H9 (cell line): Measurements from ENCODE around the gene C16orf92. TPM values are rescaled to one million over a fixed set of nuclear protein-coding genes. Genes with fewer than 3 reads are reported as not detected.

Experiments used
- DNase-seq: peaks from one replicate; pipeline ENCODE4 v3.0.0-alpha.2; 2017
- H2AFZ ChIP-seq: one replicate; pipeline ENCODE4 v1.6.1; 2013; ENCODE audit warnings: mild to moderate bottlenecking, low read length, control low read depth, moderate library complexity
- H2AK5ac ChIP-seq: 2 replicates; pipeline ENCODE4 v1.6.1; 2013; ENCODE audit warnings: low read length, control low read depth, mixed read lengths; ENCODE audit not compliant: insufficient read length
- H2BK120ac ChIP-seq: one replicate; pipeline ENCODE4 v1.6.1; 2013; ENCODE audit warnings: low read depth, mild to moderate bottlenecking, low read length, control low read depth, inconsistent platforms; ENCODE audit not compliant: poor library complexity, severe bottlenecking
- H2BK12ac ChIP-seq: 2 replicates; pipeline ENCODE4 v1.6.1; 2013; ENCODE audit warnings: low read length, control low read depth, mixed read lengths, low read depth; ENCODE audit not compliant: insufficient read length
- H2BK15ac ChIP-seq: 2 replicates; pipeline ENCODE4 v1.6.1; 2013; ENCODE audit warnings: low read depth, low read length, control low read depth
- H2BK20ac ChIP-seq: one replicate; pipeline ENCODE4 v1.6.1; 2013; ENCODE audit warnings: low read depth, mild to moderate bottlenecking, low read length, control low read depth, inconsistent platforms; ENCODE audit not compliant: poor library complexity, severe bottlenecking
- H2BK5ac ChIP-seq: 2 replicates; pipeline ENCODE4 v1.6.1; 2013; ENCODE audit warnings: low read length, control low read depth, mixed read lengths; ENCODE audit not compliant: insufficient read length
- H3K14ac ChIP-seq: 2 replicates; pipeline ENCODE4 v1.6.1; 2013; ENCODE audit warnings: low read length, control low read depth; ENCODE audit not compliant: insufficient read depth
- H3K18ac ChIP-seq: 2 replicates; pipeline ENCODE4 v1.6.1; 2013; ENCODE audit warnings: low read depth, mild to moderate bottlenecking, mixed read lengths, low read length, control low read depth; ENCODE audit not compliant: insufficient read length
- H3K23ac ChIP-seq: 2 replicates; pipeline ENCODE4 v1.6.1; 2013; ENCODE audit warnings: low read length, control low read depth, mixed read lengths, low read depth; ENCODE audit not compliant: insufficient read length
- H3K23me2 ChIP-seq: 2 replicates; pipeline ENCODE4 v1.6.1; 2013; ENCODE audit warnings: low read depth, mild to moderate bottlenecking, mixed read lengths, low read length, control low read depth; ENCODE audit not compliant: insufficient read length, poor library complexity, severe bottlenecking
- H3K27ac ChIP-seq: 2 replicates; pipeline ENCODE4 v1.5.1; 2013; ENCODE audit warnings: low read length, control low read depth, mixed read lengths, low read depth; ENCODE audit not compliant: insufficient read length
- H3K27me3 ChIP-seq: 2 replicates; pipeline ENCODE4 v1.6.1; 2013; ENCODE audit warnings: low read length, control low read depth, inconsistent platforms; ENCODE audit not compliant: insufficient read depth
- H3K4ac ChIP-seq: 2 replicates; pipeline ENCODE4 v1.6.1; 2013; ENCODE audit warnings: low read depth, mild to moderate bottlenecking, control low read depth, inconsistent platforms, low read length, moderate library complexity
- H3K4me1 ChIP-seq: 2 replicates; pipeline ENCODE4 v1.6.1; 2013; ENCODE audit warnings: low read length, control low read depth, inconsistent platforms; ENCODE audit not compliant: insufficient read depth
- H3K4me2 ChIP-seq: 2 replicates; pipeline ENCODE4 v1.6.1; 2013; ENCODE audit warnings: low read length, control low read depth, mixed read lengths; ENCODE audit not compliant: insufficient read length, insufficient read depth
- H3K56ac ChIP-seq: 2 replicates; pipeline ENCODE4 v1.6.1; 2013; ENCODE audit warnings: low read depth, mild to moderate bottlenecking, mixed read lengths, low read length, control low read depth; ENCODE audit not compliant: insufficient read length
- H3K79me1 ChIP-seq: 2 replicates; pipeline ENCODE4 v1.6.1; 2013; ENCODE audit warnings: low read depth, mild to moderate bottlenecking, moderate library complexity, low read length, control low read depth, inconsistent platforms; ENCODE audit not compliant: insufficient read depth, poor library complexity, severe bottlenecking
- H3K79me2 ChIP-seq: 2 replicates; pipeline ENCODE4 v1.6.1; 2013; ENCODE audit warnings: low read length, control low read depth, inconsistent platforms; ENCODE audit not compliant: insufficient read depth
- H3K9ac ChIP-seq: 2 replicates; pipeline ENCODE4 v1.6.1; 2013; ENCODE audit warnings: low read length, control low read depth, mixed read lengths; ENCODE audit not compliant: insufficient read length; ENCODE audit errors: extremely low read depth
- H3K9me3 ChIP-seq: one replicate; pipeline ENCODE4 v1.6.1; 2013; ENCODE audit warnings: low read depth, low read length, inconsistent platforms; ENCODE audit not compliant: control insufficient read depth
- H3T11ph ChIP-seq: one replicate; pipeline ENCODE4 v1.6.1; 2013; ENCODE audit warnings: mild to moderate bottlenecking, low read length, control low read depth, inconsistent platforms
- H4K20me1 ChIP-seq: one replicate; pipeline ENCODE4 v1.6.1; 2013; ENCODE audit not compliant: control insufficient read depth, insufficient read length, insufficient read depth
- H4K5ac ChIP-seq: 2 replicates; pipeline ENCODE4 v1.6.1; 2013; ENCODE audit warnings: low read depth, mild to moderate bottlenecking, mixed read lengths, low read length, control low read depth; ENCODE audit not compliant: insufficient read length
- H4K8ac ChIP-seq: replicated peaks from 2 replicates; pipeline ENCODE4 v1.6.1; 2013; ENCODE audit warnings: low read length, control low read depth, mixed read lengths, low read depth; ENCODE audit not compliant: insufficient read length
- H4K91ac ChIP-seq: 2 replicates; pipeline ENCODE4 v1.6.1; 2013; ENCODE audit warnings: low read depth, mild to moderate bottlenecking, moderate library complexity, mixed read lengths, low read length, control low read depth; ENCODE audit not compliant: insufficient read length
- H3K27ac Mint-ChIP-seq, 3 experiments: 2 replicates in 2 of 3; 3 replicates in 1 of 3; pipeline ENCODE4 v1.8.0; 2020 to 2021; ENCODE audit warnings: mixed read lengths in 3 of 3, mild to moderate bottlenecking in 1 of 3, moderate library complexity in 1 of 3
- H3K27me3 Mint-ChIP-seq: 2 replicates; pipeline ENCODE4 v1.8.0; 2021; ENCODE audit warnings: low read depth, mild to moderate bottlenecking, moderate library complexity, mixed read lengths
- H3K36me3 Mint-ChIP-seq, 3 experiments: 2 replicates in 2 of 3; 3 replicates in 1 of 3; pipeline ENCODE4 v1.8.0; 2020 to 2021; ENCODE audit warnings: low read depth in 3 of 3, mixed read lengths in 3 of 3; ENCODE audit not compliant: insufficient read depth in 1 of 3
- H3K4me1 Mint-ChIP-seq, 2 experiments: 2 replicates each; pipeline ENCODE4 v1.8.0; 2020; ENCODE audit warnings: mixed read lengths in 2 of 2
- H3K4me3 Mint-ChIP-seq, 2 experiments: 2 replicates in 1 of 2; 3 replicates in 1 of 2; pipeline ENCODE4 v1.8.0; 2020 to 2021; ENCODE audit warnings: mild to moderate bottlenecking in 2 of 2, mixed read lengths in 2 of 2, moderate library complexity in 1 of 2
- H3K9me3 Mint-ChIP-seq, 2 experiments: 2 replicates in 1 of 2; 3 replicates in 1 of 2; pipeline ENCODE4 v1.8.0; 2020; ENCODE audit warnings: mild to moderate bottlenecking in 2 of 2, mixed read lengths in 2 of 2, moderate library complexity in 1 of 2
- WGBS: extraction: QIAGEN DNeasy Blood & Tissue Kit; methylation state at CpG from one replicate; pipeline ENCODE4 v1.1.7; 2013; ENCODE audit warnings: missing lambda C conversion rate, low lambda C conversion rate, mixed read lengths; ENCODE audit not compliant: insufficient read length; ENCODE audit errors: extremely low coverage; 5-methylcytosine and 5-hydroxymethylcytosine counted together
- total RNA-seq: library from RNA; stranded (reverse); gene quantifications from 2 replicates; pipeline ENCODE4 v1.2.1, GENCODE V29; 2021
- TF ChIP-seq, protein P1 (sequence below): fragments of 200-600 bp; sonication (generic); conservative IDR thresholded peaks from 3 replicates; pipeline ENCODE4 v1.8.0; 2021; ENCODE audit warnings: antibody characterized with exemption, mild to moderate bottlenecking

The C16orf92 gene
- total RNA-seq, 1 experiment from 2014 or later, result not detected

DNA sequence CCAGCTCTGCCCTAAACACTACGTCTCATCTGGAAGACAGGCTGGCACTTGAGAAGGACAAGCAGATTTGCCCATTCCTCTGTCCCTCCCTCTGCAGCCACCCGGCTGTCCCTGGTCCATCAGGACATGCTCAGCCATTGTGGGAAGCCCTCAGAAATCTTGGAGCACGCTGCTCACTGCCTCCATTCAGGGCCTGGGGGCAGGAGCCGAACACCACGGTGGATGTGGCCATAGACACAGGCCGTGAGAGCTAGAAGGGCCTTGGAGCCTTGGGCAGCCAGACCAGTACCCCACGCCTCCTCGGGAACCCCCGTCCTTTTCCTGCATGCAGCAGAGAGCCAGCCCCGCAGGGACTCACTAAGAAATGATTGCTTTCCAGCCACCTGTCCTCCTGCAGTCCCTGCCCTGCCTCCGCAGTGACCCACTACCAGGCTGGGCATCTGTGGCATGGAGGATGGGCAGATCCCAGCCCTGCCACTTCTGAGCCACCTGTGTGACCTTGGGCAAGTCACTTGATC lies 15.6 kb upstream of the C16orf92 start:
- Histone ChIP-seq H3K23ac (no peak overlapping the region), H4K5ac (no peak overlapping the region), H3K4me2 (no peak overlapping the region), H3K9me3 (no peaks in the 10 kb centered on the region), H3K18ac (no peak overlapping the region), H3K79me1 (no peaks in the 10 kb centered on the region), H2AFZ (no peak overlapping the region), H3K79me2 (no peaks in the 10 kb centered on the region), H2BK5ac (no peak overlapping the region), H3K9ac (no peak overlapping the region), H3K27ac (no peak overlapping the region), H3K4ac (no peak overlapping the region), H2AK5ac (no peak overlapping the region), H3T11ph (no peak overlapping the region), H2BK120ac (no peak overlapping the region), H3K14ac (no peak overlapping the region), H3K23me2 (peaks cover 16% of the 10 kb centered on the region), H2BK12ac (no peak overlapping the region), H2BK20ac (no peak overlapping the region), H2BK15ac (no peak overlapping the region), H4K8ac (no peak overlapping the region), H3K56ac (no peak overlapping the region), H3K4me1 (no peaks in the 10 kb centered on the region; the same call in 1 of the 2 replicates), H4K20me1 (no peaks in the 10 kb centered on the region), H4K91ac (no peak overlapping the region), H3K27me3 (no peaks in the 10 kb centered on the region)
- TF ChIP-seq, protein P1, sequence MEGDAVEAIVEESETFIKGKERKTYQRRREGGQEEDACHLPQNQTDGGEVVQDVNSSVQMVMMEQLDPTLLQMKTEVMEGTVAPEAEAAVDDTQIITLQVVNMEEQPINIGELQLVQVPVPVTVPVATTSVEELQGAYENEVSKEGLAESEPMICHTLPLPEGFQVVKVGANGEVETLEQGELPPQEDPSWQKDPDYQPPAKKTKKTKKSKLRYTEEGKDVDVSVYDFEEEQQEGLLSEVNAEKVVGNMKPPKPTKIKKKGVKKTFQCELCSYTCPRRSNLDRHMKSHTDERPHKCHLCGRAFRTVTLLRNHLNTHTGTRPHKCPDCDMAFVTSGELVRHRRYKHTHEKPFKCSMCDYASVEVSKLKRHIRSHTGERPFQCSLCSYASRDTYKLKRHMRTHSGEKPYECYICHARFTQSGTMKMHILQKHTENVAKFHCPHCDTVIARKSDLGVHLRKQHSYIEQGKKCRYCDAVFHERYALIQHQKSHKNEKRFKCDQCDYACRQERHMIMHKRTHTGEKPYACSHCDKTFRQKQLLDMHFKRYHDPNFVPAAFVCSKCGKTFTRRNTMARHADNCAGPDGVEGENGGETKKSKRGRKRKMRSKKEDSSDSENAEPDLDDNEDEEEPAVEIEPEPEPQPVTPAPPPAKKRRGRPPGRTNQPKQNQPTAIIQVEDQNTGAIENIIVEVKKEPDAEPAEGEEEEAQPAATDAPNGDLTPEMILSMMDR, result no peak
- Mint-ChIP-seq H3K27ac (peak overlapping the region; percentile 37 to 64 (median 62); a peak in 3 of 7 replicates), H3K4me1 (peaks cover 9 to 22% of the 10 kb centered on the region in 2 experiments), H3K4me3 (no peak overlapping the region; a peak in 2 of 5 replicates), H3K9me3 (no peaks in the 10 kb centered on the region), H3K36me3 (peaks cover 8 to 22% (median 16%) of the 10 kb centered on the region in 3 experiments), H3K27me3 (peaks cover 33% of the 10 kb centered on the region)
- DNase-seq, result no peak
- no CpG with 5 or more reads among the region's 11 CpGs for WGBS
